ENCODE data around the gene YIPF1.

YIPF1 gene

GRCh38 chr1:53837646-53837923 is 52.0 kb downstream of the YIPF1 start:
- TF ChIP-seq CTCF (IDR thresholded peaks at IDR 0.05; ENCODE audit: insufficient read depth, missing control alignments), result no peak
- FAIRE-seq (no peak), DNase-seq (ENCODE audit: insufficient read length, low spot score) (no peak)

GRCh38 chr1:53835491-53835890 is 54.1 kb downstream of the YIPF1 start:
- TF ChIP-seq CTCF (IDR thresholded peaks at IDR 0.05; ENCODE audit: insufficient read depth, missing control alignments), result no peak
- no peak for FAIRE-seq
- no peak for DNase-seq (ENCODE audit: insufficient read length, low spot score)

- DNase-seq (ENCODE audit: insufficient read length, low spot score), result no peak
- TF ChIP-seq CTCF (IDR thresholded peaks at IDR 0.05; ENCODE audit: insufficient read depth, missing control alignments), result no peak
- no peak for FAIRE-seq
Observed at GRCh38 chr1:53834776-53835175, 54.8 kb downstream of the YIPF1 start.

- no peak for TF ChIP-seq CTCF (IDR thresholded peaks at IDR 0.05; ENCODE audit: insufficient read depth, missing control alignments)
- DNase-seq (ENCODE audit: insufficient read length, low spot score) (no peak), FAIRE-seq (no peak)
Observed at GRCh38 chr1:53833393-53833792, 56.2 kb downstream of the YIPF1 start.

GRCh38 chr1:53826367-53826766 is 63.2 kb downstream of the YIPF1 start:
- TF ChIP-seq CTCF (IDR thresholded peaks at IDR 0.05; ENCODE audit: insufficient read depth, missing control alignments), result no peak
- DNase-seq (ENCODE audit: insufficient read length, low spot score) (no peak), FAIRE-seq (no peak)

GRCh38 chr1:53825306-53825705 is 64.3 kb downstream of the YIPF1 start:
- FAIRE-seq, result no peak
- no peak for DNase-seq (ENCODE audit: insufficient read length, low spot score)
- TF ChIP-seq CTCF (IDR thresholded peaks at IDR 0.05; ENCODE audit: insufficient read depth, missing control alignments), result no peak

GRCh38 chr1:53822931-53823330 is 66.7 kb downstream of the YIPF1 start:
- no peak for FAIRE-seq
- DNase-seq (ENCODE audit: insufficient read length, low spot score), result no peak
- no peak for TF ChIP-seq CTCF (IDR thresholded peaks at IDR 0.05; ENCODE audit: insufficient read depth, missing control alignments)
